ENCODE data around the gene CERKL. TPM values are rescaled to one million over a fixed set of nuclear protein-coding genes. Genes with fewer than 3 reads are reported as not detected.
A peak's percentile ranks its signal among the peaks of the same experiment; 100 is the strongest.
"Not testable (repeated sequence)": the region's sequence is repeated elsewhere in the genome, so short reads cannot be mapped to it uniquely, and the experiment has no call there.

CERKL gene, protein sequence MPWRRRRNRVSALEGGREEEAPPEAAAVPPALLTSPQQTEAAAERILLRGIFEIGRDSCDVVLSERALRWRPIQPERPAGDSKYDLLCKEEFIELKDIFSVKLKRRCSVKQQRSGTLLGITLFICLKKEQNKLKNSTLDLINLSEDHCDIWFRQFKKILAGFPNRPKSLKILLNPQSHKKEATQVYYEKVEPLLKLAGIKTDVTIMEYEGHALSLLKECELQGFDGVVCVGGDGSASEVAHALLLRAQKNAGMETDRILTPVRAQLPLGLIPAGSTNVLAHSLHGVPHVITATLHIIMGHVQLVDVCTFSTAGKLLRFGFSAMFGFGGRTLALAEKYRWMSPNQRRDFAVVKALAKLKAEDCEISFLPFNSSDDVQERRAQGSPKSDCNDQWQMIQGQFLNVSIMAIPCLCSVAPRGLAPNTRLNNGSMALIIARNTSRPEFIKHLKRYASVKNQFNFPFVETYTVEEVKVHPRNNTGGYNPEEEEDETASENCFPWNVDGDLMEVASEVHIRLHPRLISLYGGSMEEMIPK
- total RNA-seq, result not detected

- DNase-seq, result peak; percentile 22
Measured at GRCh38 chr2:181656450-181657291, at the start of gene CERKL. Gene CERKL (minus strand): TSS chr2:181657105. CDS start chr2:181657006, 99 bp downstream.

DNA sequence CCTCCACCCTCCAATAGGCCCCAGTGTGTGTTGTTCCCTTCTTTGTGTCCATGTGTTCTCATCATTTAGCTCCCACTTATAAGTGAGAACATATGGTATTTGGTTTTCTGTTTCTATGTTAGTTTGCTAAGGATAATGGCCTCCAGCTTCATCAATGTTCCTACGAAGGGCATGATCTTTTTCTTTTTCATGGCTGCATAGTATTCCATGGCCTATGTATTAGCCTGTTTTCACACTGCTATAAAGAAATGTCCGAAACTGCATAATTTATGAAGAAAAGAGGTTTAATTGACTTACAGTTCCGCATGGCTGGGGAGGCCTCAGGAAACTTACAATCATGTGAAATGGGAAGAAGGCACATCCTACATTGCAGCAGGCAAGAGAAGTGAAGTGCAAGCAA lies 45.6 kb upstream of the CERKL start:
- DNase-seq, result not testable (repeated sequence)

- no peak for DNase-seq
Measured at GRCh38 chr2:181698223-181698622, 41.3 kb upstream of the CERKL start.

DNA sequence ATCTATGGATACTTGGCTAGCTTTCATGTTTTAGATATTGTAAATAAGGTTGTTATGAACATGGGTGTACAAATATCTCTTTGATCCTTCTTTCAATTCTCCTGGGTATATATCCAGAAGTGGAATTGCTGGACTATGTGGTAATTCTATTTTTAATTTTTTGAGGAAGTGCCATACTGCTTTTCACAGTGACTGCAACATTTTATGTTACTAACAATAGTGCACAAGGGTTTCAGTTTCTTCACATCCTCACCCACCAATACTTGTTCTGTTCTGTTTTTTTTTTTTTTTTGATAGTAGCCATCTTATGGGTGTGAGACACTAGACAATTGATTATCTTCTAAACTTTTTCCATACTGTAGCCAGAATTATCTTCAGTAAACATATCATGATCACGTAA lies 40.7 kb upstream of the CERKL start:
- no peak for DNase-seq

- no peak for DNase-seq
Measured at GRCh38 chr2:181697126-181697525, 40.2 kb upstream of the CERKL start.

GRCh38 chr2:181694271-181694670 lies 37.4 kb upstream of the CERKL start:
- no peak for DNase-seq

GRCh38 chr2:181690860-181691259 lies 34.0 kb upstream of the CERKL start:
- no peak for DNase-seq

- no peak for DNase-seq
Measured at GRCh38 chr2:181686576-181687185, 29.8 kb upstream of the CERKL start.

DNA sequence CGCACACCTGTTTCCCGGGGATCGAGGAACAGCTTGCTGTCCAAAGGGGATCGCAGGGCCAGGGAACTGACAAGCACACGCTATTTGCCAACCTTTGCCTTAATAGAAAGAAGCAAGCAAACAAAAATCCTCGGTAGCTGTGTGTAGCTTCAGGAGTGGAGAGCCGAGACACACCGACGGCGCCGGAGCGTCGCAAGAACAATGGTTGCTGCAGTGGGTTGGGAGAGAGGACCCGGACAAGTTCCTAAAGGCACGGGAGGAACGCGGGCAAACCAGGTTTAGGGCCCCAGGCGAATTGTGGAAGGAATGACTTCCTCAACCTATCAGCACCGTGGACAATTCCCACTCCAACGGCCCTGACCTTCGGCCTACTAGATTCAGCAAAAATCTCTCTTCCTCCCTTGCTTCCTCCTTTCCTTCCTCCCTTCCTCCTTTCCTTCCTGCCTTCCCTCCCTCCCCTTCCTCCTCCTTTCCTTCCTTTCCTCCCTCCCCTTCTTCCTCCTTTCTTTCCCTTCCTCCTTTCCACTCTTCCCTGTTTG lies 28.3 kb upstream of the CERKL start:
- peak; percentile 32 for DNase-seq

DNA sequence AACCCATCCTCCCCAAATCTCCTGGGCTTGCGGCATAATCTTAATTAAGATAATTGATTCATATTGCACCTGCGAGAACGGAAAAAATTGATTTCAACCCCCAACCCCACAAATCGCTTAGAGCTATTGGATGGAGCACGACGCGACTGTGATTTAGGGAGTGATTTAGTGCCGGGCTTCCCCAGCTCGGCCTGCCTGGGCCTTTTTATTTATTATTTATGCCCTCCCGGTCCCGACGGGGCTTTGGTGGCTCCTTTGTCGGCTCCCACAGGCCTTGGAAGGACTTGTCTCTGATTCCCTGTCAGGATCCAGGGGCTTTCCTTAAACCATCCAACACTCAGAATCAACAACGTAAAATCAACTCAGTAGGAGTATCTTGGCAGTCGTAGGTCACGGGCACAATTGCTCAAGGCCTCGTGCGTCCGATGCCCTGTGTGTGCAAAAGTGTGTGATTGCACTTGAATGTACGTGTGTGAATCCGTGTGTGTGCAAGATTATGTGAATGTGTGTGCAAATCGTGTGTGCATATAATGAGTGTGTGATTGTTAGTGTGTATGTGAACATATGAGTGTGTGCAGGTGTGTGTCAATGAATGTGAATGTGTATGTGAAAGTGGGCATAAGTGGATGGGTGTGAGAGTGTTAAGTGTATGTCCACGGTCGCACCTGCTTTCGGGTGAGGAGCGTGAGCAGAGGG lies 27.7 kb upstream of the CERKL start:
- no peak for DNase-seq

DNA sequence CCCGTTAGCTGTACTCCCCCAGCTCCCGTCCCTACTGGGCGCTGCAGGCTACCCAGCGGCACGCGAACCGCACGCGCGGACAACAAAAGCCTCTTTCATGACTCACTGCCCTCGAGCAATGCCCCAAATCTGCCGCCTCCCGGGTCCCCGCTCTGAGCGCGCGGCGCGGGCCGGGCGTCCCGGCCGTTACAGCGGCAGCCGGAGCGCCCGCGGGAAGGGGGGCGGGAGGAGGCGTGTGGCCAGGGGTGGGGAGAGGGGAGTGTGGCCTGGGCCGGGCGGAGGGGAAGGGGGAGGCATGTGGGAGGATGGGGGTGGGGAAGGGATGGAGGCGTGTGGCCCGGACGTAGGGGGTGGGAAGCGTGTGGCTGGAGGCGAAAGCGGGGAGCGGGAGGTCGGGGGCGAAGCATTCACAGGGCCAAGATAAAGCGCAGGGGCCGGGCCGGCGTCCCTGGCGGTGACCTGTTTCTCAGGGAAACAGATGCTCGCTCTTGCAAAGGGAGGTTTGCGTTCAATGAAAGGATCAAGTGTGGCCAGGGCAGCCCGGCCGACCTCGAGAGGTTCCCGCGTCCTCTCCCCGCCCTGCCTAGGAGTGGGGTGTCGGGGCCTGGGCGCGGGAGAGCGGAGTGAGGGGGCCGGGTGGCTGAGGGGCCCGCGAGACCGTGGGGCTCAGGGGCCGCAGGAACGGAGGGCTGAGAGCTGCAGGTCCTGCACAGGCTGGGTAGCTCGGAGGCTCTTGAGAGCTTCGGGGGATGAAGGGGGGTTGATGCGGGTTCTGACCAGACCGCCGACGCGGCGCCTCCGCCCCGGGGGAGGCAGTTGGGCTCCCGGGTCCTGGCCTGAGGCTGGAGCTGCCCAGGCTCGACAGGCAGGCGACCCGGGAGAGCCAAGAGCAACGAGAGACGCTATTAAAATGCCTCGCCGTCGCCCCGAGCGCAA lies 26.9 kb upstream of the CERKL start:
- DNase-seq, result peak; percentile 9

- no peak for DNase-seq
Measured at GRCh38 chr2:181682795-181683517, 26.1 kb upstream of the CERKL start.

- DNase-seq, result no peak
Measured at GRCh38 chr2:181682026-181682789, 25.3 kb upstream of the CERKL start.

GRCh38 chr2:181680937-181681811 lies 24.3 kb upstream of the CERKL start:
- DNase-seq, result no peak

DNA sequence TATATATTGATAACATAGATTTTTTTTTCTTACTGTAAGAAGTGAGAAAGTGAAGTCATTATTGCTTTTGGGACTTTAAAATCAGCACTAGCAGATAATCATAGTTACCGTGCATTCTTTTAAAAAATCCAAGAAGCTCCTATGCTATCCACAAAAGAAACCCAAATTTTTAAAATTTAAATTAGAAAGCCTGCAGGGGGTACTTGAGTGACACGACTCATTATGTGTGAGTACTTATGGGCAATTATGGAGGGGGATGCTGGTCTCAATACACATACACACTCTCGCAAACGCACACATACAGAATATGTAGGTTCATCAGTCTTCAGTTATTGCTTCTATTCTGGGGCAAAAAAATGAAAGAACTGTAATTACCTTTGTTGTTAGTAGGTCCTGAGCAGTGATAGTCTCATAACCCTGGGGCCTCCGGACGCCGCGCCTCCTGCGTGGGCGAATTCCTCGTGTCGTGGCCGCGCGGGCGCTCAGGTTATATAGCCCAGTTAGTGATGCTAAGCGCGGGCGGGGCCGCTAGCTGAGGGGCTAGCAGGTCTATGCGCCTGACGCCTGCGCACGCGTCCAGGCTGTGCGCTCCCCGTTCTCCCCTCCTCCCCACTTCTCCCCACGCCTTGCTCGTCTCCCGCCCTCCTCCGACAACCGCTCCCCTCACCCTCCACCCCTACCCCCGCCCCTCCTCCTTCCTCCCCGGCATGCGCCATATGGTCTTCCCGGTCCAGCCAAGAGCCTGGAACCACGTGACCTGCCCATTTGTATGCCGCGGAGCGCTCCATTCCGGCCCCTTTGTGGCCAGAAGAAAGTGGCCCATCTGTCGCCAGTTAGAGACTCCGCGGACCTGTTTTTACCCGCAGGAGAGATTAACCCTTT lies 23.4 kb upstream of the CERKL start, which contains the start of gene NEUROD1:
Gene NEUROD1, minus strand, starts transcription at position 463 of the 882 bp plus-strand sequence. CDS start 1,657 bp downstream, outside the sequence.
- peak; percentile 19 for DNase-seq

DNA sequence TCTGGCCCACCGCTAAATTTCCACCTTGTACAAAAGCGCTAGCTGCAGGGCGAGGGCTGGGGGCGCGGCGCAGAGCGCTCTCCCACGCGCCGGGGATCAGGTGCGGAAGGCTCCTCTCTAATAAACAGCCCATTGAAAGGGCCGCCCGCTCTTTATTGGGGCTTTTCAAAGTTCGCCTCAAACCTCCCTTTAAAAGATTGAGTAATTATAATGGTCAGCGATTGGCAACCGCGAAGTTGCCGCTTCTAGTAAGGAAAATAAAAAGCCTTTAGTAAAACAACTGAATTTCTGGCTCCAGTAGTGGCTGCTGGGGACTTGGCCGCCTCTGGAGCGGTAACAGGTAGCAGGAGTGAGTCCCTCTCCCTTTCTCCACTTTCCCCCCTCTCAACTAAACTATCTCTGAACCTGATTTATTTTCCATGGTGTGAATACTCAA lies 22.7 kb upstream of the CERKL start:
- DNase-seq, result no peak

All from tongue (tissue), 2 donors.